NCI-H1417 treated with DMSO at 0.1 percent for 48 hours (cell line): Measurements from ENCODE around the gene CACNB4.
"Not testable (repeated sequence)": the region's sequence is repeated elsewhere in the genome, so short reads cannot be mapped to it uniquely, and the experiment has no call there.

Experiments used
- DNase-seq: peaks from one replicate; lab custom pipeline; 2025; lab: John Stamatoyannopoulos, UW

The CACNB4 gene

DNA sequence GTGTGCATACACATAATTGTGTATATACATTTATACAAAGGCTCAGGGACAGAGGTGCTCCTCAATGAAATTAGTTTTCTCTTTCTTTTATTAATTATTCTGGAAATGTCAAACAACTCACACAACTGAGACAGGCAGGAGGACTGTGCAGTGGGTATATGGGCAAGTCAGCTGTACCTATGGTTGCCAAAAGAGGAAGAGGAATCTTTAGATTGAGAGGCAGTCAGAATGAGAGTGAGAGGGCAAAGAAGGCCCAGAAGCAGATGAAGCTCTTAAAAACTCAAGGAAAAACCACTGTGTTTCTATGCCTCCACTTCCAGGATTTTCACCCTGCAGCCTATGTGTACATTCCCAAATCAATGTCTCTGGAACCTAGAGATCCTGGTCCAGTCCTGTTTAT is 79.1 kb downstream of the CACNB4 start:
- no peak for DNase-seq

DNA sequence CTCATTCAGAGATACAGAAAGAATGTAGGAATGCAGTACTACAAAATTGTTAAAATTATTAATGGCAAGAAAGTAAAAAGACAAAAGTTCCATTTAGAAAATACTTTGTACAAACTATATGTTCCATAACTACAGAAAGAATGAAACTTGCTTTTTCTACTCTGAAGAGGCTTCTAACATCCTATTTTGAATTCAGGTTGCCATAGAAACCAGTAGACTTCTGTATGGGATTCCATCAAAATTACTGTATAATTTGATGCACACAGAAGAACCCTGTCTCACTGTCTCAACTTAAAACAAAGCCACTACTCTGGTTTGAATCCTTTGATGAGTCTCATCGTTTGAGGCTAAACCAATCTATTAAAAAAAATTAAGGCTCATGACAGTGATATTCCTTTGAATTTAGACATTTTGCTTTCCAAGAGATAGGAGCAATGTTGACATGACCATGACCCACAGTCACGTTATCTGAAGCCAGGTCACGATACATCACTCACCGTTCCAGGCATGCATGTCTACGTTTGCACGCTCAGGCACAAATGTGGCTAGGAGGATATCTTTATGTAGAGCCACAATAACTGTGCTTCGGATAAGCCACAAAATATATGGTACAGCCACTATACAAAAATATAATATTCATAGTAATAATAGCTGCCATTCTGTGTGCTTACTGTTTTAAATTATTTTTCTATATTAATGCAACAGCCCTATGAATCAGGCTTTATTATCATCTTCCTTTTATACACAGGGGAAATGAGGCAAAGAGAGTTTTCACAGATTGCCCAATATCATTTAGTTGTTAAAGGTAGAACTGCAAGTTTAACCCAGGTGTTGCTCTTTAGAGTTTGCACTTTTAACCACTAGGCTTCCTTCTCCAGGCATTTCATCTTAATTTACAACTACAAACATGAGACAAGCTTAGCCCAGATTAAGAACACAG is 82.4 kb downstream of the CACNB4 start:
- no peak for DNase-seq

DNA sequence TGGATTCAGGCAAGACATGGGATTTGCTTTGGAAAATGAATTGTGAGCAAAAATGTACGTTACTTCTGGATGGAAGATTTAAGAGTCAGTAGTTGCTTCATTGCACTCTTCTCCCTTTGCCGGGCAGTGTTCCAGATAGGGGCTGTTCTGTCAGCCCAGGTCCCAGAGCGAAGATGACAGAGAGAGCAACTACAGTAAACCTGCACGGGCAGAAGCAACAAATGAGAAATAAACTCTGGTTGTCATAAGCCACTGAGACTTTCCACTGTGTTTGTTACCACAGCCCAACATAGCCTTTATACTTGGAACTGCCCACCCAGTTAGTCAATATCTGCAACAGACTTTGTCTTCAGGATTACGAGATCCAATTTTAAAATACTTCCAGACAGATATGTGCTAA is 83.3 kb downstream of the CACNB4 start:
- no peak for DNase-seq

DNA sequence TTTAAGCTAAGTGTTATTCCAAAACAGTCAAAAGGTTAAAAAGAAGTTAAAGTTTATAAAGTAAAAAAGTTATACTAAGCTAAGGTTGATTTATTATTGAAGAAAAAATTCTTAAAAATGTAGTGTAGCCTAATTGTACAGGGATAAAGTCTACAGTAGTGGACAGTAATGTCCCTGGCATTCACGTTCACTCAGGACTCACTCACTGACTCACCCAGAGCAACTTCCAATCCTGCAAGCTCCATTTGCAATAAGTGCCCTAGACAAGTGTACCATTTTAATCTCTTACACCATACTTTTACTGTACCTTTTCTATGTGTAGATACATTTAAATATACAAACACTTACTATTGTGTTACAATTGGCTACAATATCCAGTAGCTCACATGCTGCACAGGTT is 86.1 kb downstream of the CACNB4 start:
- DNase-seq = no peak

DNA sequence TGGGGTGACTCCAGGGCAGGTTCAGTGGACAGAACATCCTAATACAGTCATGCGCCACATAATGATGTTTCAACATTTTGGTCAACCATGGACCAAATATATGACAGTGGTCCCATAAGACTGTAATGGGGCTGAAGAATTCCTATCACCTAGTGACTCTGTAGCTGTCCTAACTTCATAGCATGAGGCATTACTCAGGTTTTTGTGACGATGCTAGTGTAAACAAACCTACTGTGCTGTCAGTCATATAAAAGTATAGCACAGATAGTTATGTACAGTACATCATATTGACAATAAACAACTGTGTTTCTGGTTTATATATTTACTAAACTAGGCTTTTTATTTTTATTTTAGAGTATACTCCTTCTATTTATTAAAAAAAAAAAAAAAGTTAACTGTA is 87.1 kb downstream of the CACNB4 start:
- no peak for DNase-seq

DNA sequence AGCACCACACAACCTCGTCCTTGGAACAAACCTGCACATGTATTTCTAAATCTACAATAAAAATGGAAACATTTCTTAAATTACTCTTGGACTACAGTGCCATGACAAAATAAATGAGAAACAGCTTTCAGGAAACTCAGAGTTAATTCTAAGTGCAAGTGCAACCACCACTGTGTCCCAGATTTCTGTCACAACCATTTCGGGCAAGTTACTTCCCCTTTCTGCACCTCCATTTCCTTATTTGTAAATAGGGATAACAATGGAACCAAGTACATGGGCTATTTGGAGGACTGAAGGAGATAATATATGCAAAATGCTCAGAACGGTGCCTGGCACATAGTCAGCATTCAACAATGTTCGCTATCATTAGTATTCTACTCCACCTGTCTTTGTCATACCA is 93.2 kb downstream of the CACNB4 start:
- DNase-seq = no peak

DNA sequence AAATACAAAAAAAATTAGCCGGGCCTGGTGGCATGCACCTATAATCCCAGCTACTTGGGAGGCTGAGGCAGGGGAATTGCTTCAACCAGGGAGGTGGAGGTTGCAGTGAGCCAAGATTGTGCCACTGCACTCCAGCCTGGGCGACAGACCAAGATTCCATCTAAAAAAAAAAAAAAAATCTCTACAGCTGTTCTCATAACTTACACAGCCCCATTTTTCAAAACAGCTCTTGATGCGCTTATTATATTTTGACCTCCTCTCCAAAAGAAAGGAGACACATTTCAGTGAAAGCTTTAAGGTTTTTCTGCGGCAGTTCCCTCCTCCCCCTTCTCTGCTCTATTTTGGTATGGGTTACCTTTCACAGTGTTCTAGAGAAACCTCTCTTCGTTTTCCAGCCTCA is 95.6 kb downstream of the CACNB4 start:
- DNase-seq = not testable (repeated sequence)

DNA sequence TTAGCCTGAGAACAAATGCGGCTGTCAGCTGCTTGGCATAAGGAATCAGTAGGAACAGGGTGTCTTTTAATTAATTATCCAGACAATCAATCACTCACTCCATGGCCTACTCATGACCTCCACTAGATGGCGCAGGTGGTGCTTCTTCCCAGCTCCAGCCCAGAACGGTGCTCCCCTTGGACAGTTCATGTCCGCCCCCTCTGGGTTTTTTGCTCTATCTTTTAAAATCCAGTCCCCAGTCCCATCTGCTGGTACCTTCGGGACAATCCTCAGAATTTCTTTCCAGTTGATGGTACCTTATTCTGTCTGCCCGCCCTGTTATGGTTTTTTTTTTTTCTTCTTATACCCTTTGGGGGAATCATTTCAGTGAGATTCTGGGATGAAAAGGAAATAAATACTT is 99.8 kb downstream of the CACNB4 start:
- no peak for DNase-seq

DNA sequence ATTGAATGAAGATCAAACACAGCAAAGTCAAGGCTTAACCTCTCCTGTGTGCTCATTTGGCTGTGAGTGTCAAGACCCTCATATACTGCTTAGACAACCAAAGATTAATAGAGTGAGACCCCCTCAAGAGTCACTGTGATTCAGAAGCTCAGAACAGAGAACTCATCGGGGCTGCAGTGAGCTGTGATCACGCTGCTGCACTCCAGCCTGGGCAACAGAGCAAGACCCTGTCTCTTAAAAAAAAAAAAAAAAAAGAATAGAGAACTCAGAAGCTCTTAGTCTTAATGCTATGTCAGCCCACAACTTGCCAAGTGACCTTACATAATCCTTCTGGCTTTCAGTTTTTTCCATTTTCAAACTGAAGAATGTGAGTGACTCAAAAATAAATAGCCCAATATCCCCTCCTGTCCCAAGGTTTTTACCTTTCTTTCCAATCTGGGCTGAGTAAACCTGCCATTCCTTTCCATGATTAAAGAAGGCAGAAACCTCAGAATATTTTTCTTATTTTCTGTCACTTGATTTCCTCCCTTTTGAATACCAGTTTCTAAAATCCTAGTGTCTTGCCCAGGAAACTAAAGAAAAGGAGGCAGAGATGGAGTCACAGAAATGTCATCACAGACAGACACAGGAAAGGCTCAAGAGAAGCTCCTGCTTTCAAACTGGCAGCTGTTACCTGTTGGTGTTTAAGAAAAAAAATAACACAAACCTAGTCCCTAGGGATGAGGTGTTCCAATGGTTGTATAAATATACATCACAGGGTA is 102.4 kb downstream of the CACNB4 start:
- DNase-seq = no peak

DNA sequence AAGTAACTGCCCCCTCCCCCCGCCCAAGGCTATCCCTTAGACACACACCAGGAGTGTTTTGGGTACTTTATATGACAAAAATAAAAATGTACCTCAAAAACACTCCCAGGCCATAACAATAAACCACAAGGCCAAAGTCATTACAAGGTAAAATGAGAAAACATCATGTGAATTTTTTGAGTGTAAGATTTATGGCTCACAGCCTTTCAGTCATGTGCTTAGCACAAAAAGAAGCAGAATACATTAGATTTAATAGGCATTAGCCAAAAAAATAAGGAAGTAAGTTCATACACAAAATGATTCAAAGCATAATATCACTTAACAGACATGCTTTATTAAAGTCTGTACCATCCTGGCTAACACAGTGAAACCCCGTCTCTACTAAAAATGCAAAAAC is 103.7 kb downstream of the CACNB4 start:
- no peak for DNase-seq

DNA sequence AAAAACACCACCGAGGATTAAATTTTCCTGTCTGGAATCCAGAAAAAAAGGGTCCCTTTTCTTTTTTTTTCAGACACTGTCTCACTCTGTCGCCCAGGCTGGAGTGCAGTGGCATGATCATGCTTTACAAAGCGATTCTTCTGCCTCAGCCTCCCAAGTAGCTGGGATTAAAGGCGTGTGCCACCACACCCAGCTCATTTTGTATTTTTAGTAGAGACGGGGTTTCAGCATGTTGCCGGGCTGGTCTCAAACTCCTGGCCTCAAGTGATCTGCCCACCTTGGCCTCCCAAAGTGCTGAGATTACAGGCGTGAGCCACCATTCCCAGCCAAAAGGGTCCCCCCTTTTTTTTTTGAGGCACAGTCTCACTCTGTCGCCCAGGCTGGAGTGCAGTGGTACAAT is 104.7 kb downstream of the CACNB4 start:
- DNase-seq = not testable (repeated sequence)

DNA sequence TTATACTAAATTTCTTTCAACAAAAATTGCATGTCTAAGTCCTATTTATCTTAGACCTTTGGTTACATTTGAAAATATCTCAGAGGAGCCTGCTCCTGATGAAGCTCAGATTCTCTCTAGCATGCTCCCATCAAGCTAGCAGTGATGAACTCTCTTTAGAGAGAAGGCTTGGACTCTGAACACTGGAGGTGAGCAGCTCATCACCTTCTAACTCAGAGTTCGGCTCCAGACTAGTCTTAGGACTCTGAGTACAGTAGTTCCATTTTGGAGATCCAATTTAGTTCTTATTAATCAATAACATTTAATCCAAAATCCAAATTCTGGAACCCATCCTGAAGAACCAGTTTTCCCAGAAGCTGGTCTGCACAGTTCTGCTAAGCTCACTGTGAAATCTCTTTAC is 107.8 kb downstream of the CACNB4 start:
- DNase-seq = no peak

GRCh38 chr2:151989378-151989777 is 109.5 kb downstream of the CACNB4 start:
- DNase-seq = no peak

DNA sequence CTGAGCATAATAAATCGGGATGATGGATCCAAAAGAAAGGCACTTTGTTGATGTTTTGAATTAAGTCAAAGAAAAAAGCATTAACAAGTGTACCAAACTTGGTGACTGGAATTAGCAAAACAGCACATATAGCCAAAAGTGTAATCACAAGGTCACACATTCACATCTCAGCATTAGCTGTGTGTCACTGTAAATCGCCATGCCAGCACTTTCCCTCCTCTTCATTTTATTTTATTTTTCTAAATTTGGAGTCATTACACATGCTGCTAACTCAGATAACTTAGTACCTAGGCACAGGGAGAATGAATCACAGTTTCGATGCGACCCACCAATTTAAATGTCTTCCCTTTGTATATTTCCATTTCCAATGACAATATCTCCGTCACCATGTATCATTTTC is 111.4 kb downstream of the CACNB4 start:
- DNase-seq = no peak

DNA sequence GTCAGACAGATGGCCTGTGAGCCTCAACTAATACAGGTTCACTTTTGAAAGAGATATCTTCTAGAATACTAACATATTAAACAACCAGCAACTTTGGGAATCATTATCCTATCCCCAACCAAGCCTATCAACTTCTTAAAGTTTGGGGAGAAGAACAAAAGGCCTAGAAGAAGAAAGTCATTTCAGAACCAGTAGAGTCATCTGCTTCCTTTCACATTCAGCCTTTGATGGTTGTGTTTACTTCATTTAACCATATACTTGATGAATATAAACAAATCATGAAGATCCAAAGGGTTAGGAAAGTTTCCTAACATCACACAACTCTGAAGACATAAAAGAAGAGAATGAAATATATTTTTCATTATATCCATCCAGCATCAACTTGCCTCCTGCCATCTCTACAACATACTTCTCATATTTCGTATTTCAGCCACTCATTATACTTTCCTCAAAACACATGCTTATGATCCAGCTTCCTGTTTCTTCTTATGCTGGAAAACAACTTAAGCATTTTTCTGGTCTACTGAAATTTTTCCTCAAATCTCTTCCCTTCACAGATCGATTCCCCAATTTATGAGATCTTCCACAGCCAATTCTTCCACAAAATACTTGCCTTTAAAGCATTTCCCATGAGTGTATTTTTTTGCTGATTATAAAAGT is 114.3 kb downstream of the CACNB4 start:
- no peak for DNase-seq

DNA sequence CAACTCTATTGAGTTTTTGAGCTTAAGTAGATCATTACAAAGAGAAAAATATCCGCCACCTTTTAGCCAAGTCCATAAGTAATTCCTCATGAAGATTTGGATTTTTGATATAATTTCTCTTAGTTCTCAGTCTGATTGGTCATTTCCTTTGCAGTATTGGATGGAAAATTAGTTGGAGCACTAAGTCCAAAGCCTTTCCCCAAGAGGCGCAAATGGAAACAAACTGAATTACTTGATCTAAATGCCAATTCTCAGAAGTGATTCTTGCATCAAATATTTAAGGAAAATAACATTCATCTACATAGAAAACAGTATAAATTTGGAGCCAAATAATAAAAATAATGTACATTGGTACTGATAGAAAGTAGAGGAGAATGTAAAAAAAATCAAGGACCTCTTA is 115.6 kb downstream of the CACNB4 start:
- no peak for DNase-seq

DNA sequence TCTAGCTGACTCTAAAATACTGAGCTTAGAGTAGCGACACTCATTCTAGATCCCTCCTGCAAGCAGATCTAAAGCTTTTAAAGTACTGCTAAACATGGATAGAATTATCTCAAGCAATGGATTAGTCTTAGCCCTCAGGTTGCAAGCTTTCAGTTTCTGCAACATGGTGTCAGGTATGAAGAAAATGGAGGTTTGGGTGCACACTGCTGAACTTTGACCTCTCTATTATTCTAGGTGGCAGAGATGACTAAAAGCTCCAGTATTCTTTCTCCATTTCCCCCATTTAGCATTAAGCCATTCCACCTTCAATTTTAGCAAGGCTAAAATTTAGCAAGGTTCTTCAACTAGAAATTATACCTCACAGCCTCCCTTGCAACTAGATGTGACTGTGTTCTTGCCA is 117.0 kb downstream of the CACNB4 start:
- no peak for DNase-seq

- no peak for DNase-seq
Observed at GRCh38 chr2:151979694-151980093, 119.2 kb downstream of the CACNB4 start.

- DNase-seq = no peak
Observed at GRCh38 chr2:151978709-151979108, 120.1 kb downstream of the CACNB4 start.

- no peak for DNase-seq
Observed at GRCh38 chr2:151977631-151978030, 121.2 kb downstream of the CACNB4 start.

- no peak for DNase-seq
Observed at GRCh38 chr2:151976945-151977353, 121.9 kb downstream of the CACNB4 start.

DNA sequence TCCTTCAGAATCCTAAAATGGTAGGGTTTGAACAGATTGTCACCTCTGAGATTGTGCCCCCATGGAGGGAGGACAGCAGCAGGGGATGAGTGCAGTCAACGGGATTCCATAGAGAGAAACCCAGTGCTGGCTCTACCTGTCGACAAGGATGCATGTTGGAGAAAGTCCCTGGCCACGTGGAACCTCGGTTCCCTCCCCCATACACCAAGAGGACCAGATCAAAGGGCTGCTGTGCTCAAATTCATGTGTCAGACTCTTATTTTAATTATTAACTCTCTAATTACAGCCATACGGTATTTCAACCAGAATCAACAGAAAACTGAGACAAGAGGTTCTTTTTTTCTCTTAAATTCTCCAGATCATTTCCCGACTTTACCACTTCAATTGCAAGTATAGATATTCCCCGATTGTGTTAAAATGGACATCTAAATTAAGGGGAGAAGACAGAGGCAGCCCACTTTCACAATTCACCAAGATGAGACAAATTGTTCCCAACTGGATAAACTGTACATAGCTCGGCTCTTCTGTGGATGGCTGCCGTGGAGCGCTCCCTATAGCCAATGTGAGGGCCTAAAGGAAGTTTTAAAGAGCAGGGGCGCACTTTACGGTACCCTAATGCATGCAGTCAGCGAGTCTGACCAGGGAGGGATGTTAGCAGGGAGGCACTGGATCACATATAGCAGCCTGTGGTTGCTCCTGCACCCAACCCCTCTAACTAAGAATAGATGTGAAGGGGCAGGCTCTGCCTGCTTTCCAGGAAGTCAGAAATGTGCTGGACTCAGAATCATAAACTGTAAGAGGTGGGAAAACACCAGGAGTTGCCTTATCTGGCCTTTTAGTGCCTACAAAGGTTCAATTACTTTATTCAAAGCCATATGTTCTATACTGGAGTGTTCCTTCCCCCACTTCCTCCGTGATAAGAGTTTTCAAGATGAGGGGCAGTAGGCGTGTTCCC is 123.1 kb downstream of the CACNB4 start:
- no peak for DNase-seq
